Upper lobe of left lung (tissue), 4 donors: Measurements from ENCODE around the gene PFKP.

Experiments used
- CTCF ChIP-seq, 6 experiments: fragments of 450-650 bp in 4 of 6; fragments of 200-600 bp in 2 of 6; sonication (generic) in 2 of 6; IDR thresholded peaks; one replicate each; pipeline ENCODE4 v1.5.1; 2016 to 2019; ENCODE audit warnings: antibody characterized with exemption in 6 of 6
- POLR2A ChIP-seq, 4 donors: fragments of 450-650 bp; IDR thresholded peaks; one replicate each; pipeline ENCODE4 v1.5.1; 2016 to 2017; ENCODE audit warnings: antibody characterized with exemption in 4 of 4, mild to moderate bottlenecking in 2 of 4

GRCh38 chr10:3109633-3110032 lies 42.3 kb downstream of the PFKP start:
- no peak for TF ChIP-seq CTCF (IDR thresholded peaks at IDR 0.05)
- no peak for TF ChIP-seq POLR2A (IDR thresholded peaks at IDR 0.05)
